ENCODE data around the gene CITED2. TPM values are rescaled to one million over a fixed set of nuclear protein-coding genes. Genes with fewer than 3 reads are reported as not detected.

Gene CITED2
- total RNA-seq, 1 experiment from 2014 or later = 63.4 TPM

DNA sequence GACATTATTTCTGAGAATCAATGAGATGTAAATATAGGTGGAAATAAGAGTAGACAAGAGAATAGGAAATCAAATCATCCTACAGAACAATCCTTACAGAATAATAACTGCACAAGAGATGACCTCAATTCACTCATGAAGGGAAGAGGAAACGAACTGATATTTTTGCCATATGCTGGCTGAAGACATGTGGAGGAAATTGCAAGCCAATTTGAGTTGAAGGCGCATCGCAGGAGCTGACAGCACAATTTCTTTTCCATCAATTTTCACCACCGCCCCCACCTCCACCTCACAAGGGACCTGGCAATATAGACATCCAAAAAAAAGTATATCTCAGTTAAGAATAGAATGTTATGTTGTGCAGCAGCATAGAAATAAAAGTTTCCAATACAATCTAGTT lies 20.3 kb downstream of the CITED2 start (continued):
- TF ChIP-seq, protein P1, sequence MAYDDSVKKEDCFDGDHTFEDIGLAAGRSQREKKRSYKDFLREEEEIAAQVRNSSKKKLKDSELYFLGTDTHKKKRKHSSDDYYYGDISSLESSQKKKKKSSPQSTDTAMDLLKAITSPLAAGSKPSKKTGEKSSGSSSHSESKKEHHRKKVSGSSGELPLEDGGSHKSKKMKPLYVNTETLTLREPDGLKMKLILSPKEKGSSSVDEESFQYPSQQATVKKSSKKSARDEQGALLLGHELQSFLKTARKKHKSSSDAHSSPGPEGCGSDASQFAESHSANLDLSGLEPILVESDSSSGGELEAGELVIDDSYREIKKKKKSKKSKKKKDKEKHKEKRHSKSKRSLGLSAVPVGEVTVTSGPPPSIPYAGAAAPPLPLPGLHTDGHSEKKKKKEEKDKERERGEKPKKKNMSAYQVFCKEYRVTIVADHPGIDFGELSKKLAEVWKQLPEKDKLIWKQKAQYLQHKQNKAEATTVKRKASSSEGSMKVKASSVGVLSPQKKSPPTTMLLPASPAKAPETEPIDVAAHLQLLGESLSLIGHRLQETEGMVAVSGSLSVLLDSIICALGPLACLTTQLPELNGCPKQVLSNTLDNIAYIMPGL (CRISPR knock-in tag; IDR thresholded peaks at IDR 0.05) = no peak
- TF ChIP-seq, protein P2, sequence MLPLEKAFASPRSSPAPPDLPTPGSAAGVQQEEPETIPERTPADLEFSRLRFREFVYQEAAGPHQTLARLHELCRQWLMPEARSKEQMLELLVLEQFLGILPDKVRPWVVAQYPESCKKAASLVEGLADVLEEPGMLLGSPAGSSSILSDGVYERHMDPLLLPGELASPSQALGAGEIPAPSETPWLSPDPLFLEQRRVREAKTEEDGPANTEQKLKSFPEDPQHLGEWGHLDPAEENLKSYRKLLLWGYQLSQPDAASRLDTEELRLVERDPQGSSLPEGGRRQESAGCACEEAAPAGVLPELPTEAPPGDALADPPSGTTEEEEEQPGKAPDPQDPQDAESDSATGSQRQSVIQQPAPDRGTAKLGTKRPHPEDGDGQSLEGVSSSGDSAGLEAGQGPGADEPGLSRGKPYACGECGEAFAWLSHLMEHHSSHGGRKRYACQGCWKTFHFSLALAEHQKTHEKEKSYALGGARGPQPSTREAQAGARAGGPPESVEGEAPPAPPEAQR (CRISPR knock-in tag; IDR thresholded peaks at IDR 0.05) = no peak
- no peak for TF ChIP-seq OVOL2 (CRISPR knock-in tag; IDR thresholded peaks at IDR 0.05; ENCODE audit: borderline replicate concordance)

DNA sequence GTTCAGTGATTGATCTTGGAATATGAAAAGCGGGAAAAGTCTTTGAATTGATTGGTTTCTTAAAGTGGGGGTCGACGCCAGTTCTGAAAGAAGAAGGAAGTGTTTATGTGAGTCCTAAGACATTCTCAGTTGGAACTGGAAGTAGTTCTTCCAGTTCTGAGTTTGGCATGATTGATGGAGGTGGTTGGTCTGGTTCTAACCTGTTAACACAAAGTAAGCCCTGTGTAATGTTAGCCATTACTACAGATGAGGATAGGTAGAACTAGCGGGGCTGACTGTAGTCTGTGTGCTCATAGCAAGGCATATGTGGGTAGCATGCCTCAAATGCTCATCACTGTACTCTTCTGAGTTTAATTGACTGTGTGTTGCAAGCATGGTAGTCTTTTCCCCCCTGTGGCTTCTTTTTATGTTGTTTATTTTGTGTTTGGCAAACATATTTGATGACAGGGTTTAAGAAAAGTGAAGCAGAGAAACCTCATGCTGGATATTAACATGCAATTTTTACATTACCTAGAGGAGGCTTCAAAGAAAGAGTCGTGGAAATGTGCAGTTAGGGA lies 24.9 kb downstream of the CITED2 start:
- TF ChIP-seq FOXP1 (CRISPR knock-in tag; IDR thresholded peaks at IDR 0.05; ENCODE audit: borderline replicate concordance) = no peak
- TF ChIP-seq, protein P3, sequence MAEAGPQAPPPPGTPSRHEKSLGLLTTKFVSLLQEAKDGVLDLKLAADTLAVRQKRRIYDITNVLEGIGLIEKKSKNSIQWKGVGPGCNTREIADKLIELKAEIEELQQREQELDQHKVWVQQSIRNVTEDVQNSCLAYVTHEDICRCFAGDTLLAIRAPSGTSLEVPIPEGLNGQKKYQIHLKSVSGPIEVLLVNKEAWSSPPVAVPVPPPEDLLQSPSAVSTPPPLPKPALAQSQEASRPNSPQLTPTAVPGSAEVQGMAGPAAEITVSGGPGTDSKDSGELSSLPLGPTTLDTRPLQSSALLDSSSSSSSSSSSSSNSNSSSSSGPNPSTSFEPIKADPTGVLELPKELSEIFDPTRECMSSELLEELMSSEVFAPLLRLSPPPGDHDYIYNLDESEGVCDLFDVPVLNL (CRISPR knock-in tag; IDR thresholded peaks at IDR 0.05; ENCODE audit: borderline replicate concordance, low read depth) = no peak
- TF ChIP-seq, protein P4, sequence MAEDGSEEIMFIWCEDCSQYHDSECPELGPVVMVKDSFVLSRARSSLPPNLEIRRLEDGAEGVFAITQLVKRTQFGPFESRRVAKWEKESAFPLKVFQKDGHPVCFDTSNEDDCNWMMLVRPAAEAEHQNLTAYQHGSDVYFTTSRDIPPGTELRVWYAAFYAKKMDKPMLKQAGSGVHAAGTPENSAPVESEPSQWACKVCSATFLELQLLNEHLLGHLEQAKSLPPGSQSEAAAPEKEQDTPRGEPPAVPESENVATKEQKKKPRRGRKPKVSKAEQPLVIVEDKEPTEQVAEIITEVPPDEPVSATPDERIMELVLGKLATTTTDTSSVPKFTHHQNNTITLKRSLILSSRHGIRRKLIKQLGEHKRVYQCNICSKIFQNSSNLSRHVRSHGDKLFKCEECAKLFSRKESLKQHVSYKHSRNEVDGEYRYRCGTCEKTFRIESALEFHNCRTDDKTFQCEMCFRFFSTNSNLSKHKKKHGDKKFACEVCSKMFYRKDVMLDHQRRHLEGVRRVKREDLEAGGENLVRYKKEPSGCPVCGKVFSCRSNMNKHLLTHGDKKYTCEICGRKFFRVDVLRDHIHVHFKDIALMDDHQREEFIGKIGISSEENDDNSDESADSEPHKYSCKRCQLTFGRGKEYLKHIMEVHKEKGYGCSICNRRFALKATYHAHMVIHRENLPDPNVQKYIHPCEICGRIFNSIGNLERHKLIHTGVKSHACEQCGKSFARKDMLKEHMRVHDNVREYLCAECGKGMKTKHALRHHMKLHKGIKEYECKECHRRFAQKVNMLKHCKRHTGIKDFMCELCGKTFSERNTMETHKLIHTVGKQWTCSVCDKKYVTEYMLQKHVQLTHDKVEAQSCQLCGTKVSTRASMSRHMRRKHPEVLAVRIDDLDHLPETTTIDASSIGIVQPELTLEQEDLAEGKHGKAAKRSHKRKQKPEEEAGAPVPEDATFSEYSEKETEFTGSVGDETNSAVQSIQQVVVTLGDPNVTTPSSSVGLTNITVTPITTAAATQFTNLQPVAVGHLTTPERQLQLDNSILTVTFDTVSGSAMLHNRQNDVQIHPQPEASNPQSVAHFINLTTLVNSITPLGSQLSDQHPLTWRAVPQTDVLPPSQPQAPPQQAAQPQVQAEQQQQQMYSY (CRISPR knock-in tag; IDR thresholded peaks at IDR 0.05) = no peak
- no peak for TF ChIP-seq TEAD4 (CRISPR knock-in tag; IDR thresholded peaks at IDR 0.05)
- TF ChIP-seq RELA (CRISPR knock-in tag; IDR thresholded peaks at IDR 0.05; ENCODE audit: borderline replicate concordance) = no peak
- no peak for TF ChIP-seq FOXK1 (CRISPR knock-in tag; IDR thresholded peaks at IDR 0.05)
- TF ChIP-seq PRRX2 (CRISPR knock-in tag; IDR thresholded peaks at IDR 0.05) = no peak
- TF ChIP-seq, protein P5, sequence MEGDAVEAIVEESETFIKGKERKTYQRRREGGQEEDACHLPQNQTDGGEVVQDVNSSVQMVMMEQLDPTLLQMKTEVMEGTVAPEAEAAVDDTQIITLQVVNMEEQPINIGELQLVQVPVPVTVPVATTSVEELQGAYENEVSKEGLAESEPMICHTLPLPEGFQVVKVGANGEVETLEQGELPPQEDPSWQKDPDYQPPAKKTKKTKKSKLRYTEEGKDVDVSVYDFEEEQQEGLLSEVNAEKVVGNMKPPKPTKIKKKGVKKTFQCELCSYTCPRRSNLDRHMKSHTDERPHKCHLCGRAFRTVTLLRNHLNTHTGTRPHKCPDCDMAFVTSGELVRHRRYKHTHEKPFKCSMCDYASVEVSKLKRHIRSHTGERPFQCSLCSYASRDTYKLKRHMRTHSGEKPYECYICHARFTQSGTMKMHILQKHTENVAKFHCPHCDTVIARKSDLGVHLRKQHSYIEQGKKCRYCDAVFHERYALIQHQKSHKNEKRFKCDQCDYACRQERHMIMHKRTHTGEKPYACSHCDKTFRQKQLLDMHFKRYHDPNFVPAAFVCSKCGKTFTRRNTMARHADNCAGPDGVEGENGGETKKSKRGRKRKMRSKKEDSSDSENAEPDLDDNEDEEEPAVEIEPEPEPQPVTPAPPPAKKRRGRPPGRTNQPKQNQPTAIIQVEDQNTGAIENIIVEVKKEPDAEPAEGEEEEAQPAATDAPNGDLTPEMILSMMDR (IDR thresholded peaks at IDR 0.05) = no peak
- no peak for TF ChIP-seq SMAD4 (CRISPR knock-in tag; IDR thresholded peaks at IDR 0.05)
- TF ChIP-seq FOXJ3 (CRISPR knock-in tag; IDR thresholded peaks at IDR 0.05; ENCODE audit: borderline replicate concordance) = no peak
- TF ChIP-seq ETV6 (CRISPR knock-in tag; IDR thresholded peaks at IDR 0.05) = no peak
- TF ChIP-seq, protein P6, sequence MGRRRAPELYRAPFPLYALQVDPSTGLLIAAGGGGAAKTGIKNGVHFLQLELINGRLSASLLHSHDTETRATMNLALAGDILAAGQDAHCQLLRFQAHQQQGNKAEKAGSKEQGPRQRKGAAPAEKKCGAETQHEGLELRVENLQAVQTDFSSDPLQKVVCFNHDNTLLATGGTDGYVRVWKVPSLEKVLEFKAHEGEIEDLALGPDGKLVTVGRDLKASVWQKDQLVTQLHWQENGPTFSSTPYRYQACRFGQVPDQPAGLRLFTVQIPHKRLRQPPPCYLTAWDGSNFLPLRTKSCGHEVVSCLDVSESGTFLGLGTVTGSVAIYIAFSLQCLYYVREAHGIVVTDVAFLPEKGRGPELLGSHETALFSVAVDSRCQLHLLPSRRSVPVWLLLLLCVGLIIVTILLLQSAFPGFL (CRISPR knock-in tag; IDR thresholded peaks at IDR 0.05; ENCODE audit: borderline replicate concordance) = no peak
- TF ChIP-seq, protein P7, sequence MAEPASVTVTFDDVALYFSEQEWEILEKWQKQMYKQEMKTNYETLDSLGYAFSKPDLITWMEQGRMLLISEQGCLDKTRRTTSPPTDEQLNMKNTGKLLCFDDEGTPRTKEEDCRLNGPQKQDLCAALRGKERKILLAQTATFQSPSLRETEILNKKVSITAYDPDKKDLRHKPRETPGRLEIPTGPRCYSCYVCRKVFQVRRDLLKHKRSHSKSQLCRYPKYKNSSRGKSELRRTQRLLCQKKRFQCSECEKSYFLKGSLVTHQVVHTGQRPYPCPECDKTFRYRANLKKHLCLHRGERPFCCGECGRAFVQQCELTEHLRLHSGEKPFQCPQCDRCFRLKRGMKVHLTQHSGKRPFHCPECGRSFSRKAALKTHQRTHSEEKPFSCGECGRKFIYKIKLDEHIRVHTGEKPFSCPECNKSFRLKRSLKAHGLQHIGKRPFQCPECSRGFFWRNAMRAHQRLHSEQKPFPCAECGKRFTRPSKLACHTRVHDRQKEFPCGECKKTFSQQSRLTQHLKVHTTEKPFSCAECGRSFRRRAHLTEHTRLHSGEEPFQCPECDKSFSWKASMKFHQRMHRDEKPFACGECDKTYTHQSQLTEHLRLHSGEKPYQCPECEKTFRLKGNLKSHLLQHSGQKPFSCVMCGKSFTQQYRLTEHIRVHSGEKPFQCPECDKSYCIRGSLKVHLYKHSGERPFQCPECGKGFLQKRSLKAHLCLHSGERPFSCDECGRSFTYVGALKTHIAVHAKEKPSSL (CRISPR knock-in tag; conservative IDR thresholded peaks at IDR 0.05) = no peak
- Mint-ChIP-seq H3K4me3 (no peak overlapping the region), H3K36me3 (no peaks in the 10 kb centered on the region), H3K4me1 (peaks cover 12% of the 10 kb centered on the region), H3K27me3 (ENCODE audit: low read depth) (no peaks in the 10 kb centered on the region), H3K27ac (no peak overlapping the region), H3K9me3 (no peaks in the 10 kb centered on the region)
- no peak for ATAC-seq
- POLR2A ChIA-PET = no interaction called here
- CTCF ChIA-PET = interaction anchor here (0.7 to 1.3 kb wide), 2 partner anchors 99 to 130 kb away, joined by 3 to 4 read pairs; no protein-coding TSS in a partner anchor
- no peak for DNase-seq (ENCODE audit: low spot score)

Measured in WTC11 (cell line).